Liver (tissue), 3 donors: Measurements from ENCODE around the gene BCL2L14.

Experiments
- CTCF ChIP-seq: fragments of 150-350 bp; IDR thresholded peaks from 2 replicates; pipeline ENCODE4 v1.5.1; 2017; ENCODE audit warnings: improper control_type of control experiment, low read depth, low read length; ENCODE audit not compliant: missing input control
- JUND ChIP-seq, 2 donors: IDR thresholded peaks; 2 replicates each; pipeline ENCODE4 v1.6.1; 2016; ENCODE audit warnings: antibody characterized with exemption in 2 of 2
- RAD21 ChIP-seq, 2 donors: IDR thresholded peaks; 2 replicates each; pipeline ENCODE4 v1.6.1; 2016; ENCODE audit warnings: antibody characterized with exemption in 2 of 2, mild to moderate bottlenecking in 2 of 2
- donor health status: healthy.
- donor health status: healthy.

GRCh38 chr12:12133785-12134184 is 63.0 kb downstream of the BCL2L14 start:
- no peak for TF ChIP-seq CTCF
- no peak for TF ChIP-seq RAD21 (IDR thresholded peaks at IDR 0.05)
- TF ChIP-seq JUND (IDR thresholded peaks at IDR 0.05) = no peak
